GM12892 (cell line): ENCODE results near the gene PML.
"Not testable (repeated sequence)": the region's sequence is repeated elsewhere in the genome, so short reads cannot be mapped to it uniquely, and the experiment has no call there.

Experiments
- DNase-seq: peaks from one replicate; pipeline ENCODE4 v3.0.0; 2011; ENCODE audit not compliant: insufficient read length
- FAIRE-seq: peaks from 2 replicates; lab custom pipeline; 2011; peaks lifted over from hg19 to GRCh38; lab: Jason Lieb, UNC
- POLR2A ChIP-seq: IDR thresholded peaks from 2 replicates; pipeline ENCODE4 v1.6.1; 2011; ENCODE audit warnings: low read depth, low read length, control low read depth
- POLR2AphosphoS5 ChIP-seq: IDR thresholded peaks from 2 replicates; pipeline ENCODE4 v1.6.1; 2011; ENCODE audit warnings: low read depth, low read length, control low read depth
- TAF1 ChIP-seq: IDR thresholded peaks from 2 replicates; pipeline ENCODE4 v1.6.1; 2011; ENCODE audit warnings: low read depth, mild to moderate bottlenecking, control low read depth, low read length, borderline replicate concordance

Gene PML

DNA sequence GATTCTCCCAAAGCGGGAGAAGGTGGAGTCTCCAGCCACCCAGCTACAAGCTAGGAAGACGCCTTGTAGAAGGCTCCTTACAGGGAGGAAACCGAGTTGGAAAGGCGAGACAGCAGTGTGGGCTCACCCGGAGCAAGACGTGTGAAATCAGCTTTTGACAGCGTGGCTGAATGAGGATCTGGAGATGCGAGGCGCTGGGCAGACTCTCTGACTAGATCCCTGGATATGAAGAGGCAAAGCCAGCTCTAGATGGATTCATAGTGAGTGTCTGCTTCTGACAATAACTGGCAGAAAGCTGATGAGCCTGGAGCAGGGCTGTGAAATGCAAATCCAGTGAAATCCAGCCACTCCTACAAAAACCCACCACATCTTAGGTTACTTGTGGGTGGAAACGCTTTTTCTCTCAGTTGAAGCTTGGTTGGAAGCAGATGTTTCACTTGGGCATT lies 46.8 kb downstream of the PML start:
- TF ChIP-seq POLR2A, result no peak
- DNase-seq (no peak), FAIRE-seq (no peak)

DNA sequence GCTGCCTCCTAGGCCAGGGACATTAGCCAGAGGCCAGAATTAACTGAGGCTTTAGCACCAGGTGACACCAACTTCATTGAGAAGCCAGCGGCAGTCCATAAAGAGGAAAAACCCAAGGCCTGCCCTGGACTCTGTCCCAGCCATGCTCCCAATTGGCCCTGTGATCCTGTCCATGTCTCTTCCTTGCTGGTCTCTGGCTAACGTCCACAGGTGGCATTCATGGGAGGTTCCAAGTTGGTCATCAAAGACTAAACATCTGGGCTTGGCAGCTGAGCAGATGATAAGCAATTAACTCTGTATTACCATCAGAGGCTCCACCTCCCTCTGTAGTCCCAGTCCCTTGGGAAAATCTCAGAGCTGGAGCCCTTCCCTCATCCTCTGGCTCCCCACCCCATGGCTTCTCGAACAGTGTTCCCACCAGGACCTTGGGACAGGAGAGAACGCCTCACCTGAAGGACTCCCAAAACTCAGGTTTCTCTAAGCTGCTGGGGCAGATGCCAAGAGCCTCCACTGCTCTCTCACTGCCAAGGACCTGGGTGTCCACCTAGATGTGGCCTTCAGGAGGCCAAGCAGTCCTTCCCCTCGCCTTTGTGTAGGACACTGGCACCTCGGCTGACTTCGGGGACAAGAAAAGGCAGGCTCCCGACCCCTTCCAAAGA lies 47.4 kb downstream of the PML start:
- FAIRE-seq (no peak), DNase-seq (no peak)
- TF ChIP-seq POLR2AphosphoS5, result no peak
- no peak for TF ChIP-seq TAF1

DNA sequence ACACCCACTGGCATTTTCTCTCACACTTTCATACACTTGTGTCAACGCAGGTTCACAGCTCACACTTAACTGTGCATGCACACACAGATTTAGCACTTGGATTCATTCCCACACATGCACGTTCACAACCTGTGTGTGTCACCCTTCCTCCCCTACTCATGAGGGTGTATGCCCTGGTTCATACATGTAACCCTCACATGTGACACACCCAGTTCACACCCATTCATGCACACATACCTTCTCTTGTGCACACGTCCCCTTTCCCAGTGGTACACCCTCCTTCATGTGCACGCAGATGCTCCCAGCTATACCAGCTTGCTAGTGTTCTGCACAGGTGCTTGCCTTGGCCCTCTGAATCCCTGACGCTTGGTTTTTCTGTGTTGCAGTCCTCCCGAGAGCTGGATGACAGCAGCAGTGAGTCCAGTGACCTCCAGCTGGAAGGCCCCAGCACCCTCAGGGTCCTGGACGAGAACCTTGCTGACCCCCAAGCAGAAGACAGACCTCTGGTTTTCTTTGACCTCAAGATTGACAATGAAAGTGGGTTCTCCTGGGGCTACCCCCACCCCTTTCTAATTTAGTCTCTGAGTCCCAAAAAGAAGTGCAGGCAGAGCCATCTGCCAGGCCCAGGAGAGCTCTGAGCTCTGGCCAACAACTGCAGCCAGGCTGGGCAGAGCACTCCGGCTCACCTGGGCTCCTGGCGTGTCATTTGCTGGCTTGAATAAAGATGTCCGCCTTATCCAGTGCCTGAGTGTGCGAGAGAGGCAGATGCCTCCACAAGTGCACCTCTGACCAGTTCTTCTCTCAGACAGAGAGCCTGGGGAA lies 48.3 kb downstream of the PML start:
- DNase-seq, result no peak
- FAIRE-seq, result no peak
- TF ChIP-seq TAF1 (no peak), POLR2AphosphoS5 (no peak), POLR2A (no peak)

DNA sequence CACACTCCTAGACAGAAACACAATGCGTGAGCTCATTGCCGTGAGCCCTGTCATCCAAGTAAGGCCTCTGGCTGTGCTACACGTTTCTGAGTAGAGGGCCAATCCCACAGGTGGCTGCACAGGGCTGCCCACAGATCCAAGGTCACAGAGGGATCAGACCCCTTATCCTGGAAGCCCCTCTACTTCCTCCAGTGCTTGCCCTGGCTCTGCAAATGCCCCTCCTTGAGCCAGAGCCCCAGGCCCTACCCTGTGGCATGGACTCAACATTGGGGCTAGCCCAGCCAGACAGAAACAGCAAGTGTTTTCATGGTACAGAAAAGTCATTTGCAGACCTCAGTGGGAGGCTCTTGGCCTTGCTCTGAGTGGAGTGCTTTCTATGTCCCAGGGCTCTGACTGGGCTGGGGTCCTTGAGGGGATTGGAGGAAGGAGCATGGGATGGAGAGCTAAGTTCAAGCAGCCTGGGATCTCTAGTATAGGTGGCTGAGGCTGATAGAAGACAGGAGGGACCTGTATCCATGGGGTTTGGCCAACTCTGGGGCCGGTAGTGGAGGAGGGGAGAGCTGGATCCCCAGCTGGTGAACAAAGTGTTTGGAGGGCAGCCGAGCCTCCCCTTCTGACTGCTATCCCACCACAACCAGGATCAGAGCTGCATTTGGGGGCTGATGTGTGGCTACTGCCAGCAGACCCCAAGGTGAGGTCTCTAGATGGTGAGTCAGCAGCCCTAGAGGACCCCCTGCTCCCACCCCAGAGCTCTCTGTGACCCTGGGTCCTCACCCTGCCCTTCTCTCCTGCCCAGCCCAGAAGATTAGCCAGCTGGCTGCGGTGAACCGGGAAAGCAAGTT lies 49.1 kb downstream of the PML start:
- DNase-seq, result no peak
- TF ChIP-seq POLR2AphosphoS5 (no peak), TAF1 (no peak), POLR2A (no peak)
- no peak for FAIRE-seq

DNA sequence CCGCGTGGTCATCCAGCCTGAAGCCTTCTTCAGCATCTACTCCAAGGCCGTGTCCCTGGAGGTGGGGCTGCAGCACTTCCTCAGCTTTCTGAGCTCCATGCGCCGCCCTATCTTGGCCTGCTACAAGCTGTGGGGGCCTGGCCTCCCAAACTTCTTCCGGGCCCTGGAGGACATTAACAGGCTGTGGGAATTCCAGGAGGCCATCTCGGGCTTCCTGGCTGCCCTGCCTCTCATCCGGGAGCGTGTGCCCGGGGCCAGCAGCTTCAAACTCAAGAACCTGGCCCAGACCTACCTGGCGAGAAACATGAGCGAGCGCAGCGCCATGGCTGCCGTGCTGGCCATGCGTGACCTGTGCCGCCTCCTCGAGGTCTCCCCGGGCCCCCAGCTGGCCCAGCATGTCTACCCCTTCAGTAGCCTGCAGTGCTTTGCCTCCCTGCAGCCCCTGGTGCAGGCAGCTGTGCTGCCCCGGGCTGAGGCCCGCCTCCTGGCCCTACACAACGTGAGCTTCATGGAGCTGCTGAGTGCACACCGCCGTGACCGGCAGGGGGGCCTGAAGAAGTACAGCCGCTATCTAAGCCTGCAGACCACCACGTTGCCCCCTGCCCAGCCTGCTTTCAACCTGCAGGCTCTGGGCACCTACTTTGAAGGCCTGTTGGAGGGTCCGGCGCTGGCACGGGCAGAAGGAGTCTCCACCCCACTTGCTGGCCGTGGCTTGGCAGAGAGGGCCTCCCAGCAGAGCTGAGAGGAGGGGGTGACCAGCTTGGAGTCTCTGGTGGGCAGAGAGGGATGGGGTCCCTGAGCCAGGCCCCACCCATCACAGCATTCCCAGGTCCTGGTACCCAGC lies 50.0 kb downstream of the PML start:
- DNase-seq (no peak), FAIRE-seq (no peak)
- TF ChIP-seq TAF1, result no peak
- no peak for TF ChIP-seq POLR2A
- TF ChIP-seq POLR2AphosphoS5, result no peak

DNA sequence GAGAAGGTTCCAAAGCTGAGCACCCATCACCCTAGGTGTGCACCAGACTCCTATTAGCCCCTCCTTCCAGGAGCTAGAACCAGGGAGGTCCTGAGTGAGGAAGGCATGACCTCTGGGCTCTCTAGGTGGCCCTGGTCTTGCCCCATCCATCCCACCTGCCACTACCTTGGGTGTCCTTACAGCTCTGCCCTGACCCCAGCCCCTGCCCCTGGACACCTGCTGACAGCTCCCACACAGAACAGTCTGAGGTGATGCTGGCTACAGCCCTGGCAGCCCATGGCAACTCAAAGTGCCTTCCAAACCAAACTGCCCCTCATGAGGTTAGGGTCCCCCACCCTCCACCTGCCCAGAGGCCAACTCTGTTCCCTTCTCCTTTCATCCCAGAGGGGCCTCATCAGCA lies 50.7 kb downstream of the PML start:
- FAIRE-seq (no peak), DNase-seq (no peak)
- TF ChIP-seq POLR2A, result no peak
- TF ChIP-seq POLR2AphosphoS5, result no peak
- no peak for TF ChIP-seq TAF1

DNA sequence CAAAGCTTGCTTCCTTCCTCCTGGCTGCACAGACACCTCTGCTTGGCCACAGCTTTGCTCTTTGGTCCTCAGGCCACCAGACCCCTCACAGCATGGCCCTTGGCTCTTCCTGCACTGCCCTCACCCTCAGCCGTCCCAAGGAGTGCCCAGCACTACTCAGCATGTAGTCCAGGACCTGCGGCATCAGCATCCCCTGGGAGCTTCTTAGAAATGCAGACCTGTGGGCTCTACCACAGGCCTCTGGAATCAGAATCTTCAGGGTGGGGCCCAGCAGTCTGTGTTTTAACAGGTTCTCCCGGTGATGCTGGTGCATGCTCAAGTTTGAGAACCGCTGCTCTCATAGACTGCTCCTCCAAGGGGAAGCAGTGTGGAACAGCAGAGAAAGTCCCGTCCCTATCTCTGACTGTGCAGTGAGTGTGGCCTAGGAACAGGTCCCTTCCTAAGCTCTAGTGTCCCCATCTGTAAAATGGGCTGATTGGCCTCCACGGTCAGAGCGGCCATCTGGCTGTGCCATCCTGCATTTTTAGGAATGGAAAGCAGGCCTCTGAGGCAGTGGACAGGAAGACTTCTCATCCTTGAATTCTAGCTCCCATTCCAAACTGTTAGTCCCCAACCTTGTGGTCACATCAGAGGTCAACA lies 51.2 kb downstream of the PML start:
- DNase-seq, result no peak
- no peak for TF ChIP-seq POLR2AphosphoS5
- no peak for TF ChIP-seq POLR2A
- TF ChIP-seq TAF1, result no peak
- no peak for FAIRE-seq

DNA sequence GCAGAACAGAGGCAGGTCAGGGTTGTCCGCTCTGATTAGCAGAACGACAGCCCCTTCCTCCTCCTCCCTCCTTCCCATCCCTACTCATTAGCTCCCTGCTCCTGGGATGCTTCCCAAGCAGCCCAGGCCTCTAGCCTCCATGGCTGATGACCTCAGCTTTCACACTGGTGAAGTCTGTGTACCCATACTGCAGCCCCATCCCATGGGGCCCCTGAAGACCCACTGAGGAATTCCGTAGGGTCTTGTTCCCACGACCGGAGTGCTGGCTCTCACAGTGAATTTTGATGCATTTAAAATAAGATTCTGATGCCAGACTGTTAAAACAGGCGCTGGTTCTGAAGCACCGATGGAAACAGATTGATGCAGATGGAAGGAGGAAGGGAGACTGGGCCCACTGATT lies 51.8 kb downstream of the PML start:
- no peak for TF ChIP-seq TAF1
- no peak for TF ChIP-seq POLR2A
- no peak for TF ChIP-seq POLR2AphosphoS5
- FAIRE-seq, result no peak

DNA sequence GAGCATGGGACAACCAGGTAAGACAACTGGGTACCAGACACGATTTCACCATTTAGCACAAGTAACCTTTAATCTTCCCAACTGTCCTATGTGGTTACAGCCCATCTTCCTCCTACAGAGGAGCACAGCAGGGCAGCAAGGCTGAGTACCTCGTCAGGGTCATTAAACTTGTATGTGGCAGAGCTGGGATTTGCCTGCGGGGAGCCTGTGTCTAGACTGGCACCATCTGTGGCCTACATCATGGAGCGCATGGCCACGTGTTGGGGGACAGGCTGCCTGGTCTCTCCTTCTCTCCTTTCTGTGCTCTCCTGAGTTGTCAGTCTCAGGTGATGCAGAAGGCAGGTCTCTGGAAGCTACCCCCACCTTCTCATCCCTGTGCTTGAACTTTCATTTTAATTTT lies 55.6 kb downstream of the PML start:
- DNase-seq (no peak), FAIRE-seq (no peak)
- TF ChIP-seq POLR2A, result no peak
- no peak for TF ChIP-seq POLR2AphosphoS5
- TF ChIP-seq TAF1, result no peak

More for the DNA sequence above, 51.8 kb downstream of the PML start:
- DNase-seq, result no peak

DNA sequence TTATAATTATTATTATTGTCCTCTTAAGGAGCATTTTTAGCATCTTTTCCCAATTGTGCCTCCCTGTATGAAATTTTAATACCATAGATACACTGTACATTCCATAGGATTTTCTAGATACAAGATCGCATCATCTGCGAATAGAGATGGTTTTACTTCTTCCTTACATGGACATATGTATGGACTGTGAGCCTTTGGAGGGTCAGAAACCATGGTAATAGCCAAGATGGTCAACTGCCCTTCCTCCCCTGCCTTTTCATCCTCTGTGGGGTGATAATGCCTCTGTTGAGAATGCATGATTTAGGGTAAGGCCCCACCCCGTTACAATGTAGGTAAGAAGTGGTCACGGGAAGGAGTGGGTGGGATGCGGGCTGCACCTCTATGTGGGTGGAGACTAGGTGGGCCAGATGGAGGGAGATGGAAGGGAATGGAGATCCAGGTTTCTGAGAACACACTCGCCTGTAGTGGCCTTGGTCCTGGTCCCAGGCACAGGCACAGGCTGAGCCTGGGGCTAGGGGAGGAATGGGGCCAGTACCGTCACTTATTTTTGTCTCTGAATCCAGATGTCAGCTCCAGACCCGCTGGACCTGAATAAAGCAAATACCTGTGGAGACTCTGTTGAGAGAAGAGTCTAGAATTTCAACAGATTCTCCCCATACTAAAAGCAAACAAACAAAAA lies 56.2 kb downstream of the PML start:
- no peak for FAIRE-seq
- no peak for DNase-seq
- TF ChIP-seq TAF1, result no peak
- no peak for TF ChIP-seq POLR2A
- TF ChIP-seq POLR2AphosphoS5, result no peak

DNA sequence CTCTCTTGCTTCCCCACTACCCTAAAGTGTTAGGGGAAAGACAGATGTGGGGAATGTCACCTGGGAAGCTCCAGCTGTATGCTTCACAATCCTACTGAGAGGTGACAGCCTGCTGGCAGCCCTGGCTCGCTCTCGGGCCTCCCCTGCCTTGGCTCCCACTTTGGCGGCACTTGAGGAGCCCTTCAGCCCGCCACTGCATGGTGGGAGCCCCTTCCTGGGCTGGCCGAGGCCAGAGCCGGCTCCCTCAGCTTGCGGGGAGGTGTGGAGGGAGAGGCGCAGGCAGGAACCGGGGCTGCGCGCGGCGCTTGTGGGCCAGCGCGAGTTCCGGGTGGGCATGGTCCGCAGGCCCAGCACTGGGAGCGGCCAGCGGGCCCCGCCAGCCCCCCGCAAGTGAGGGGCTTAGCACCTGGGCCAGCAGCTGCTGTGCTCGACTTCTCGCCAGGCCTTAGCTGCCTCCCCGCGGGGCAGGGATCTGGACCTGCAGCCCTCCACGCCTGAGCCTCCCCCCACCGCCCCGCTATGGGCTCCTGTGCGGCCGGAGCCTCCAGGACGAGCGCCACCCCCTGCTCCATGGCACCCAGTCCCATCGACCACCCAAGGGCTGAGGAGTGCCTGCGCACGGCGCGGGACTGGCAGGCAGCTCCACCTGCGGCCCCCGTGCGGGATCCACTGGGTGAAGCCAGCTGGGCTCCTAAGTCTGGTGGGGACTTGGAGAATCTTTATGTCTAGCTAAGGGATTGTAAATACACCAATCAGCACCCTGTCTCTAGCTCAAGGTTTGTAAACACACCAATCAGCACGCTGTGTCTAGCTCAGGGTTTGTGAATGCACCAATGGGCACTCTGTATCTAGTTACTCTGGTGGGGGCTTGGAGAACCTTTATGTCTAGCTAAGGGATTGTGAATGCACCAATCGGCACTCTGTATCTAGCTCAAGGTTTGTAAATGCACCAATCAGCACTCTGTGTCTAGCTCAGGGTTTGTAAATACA lies 58.0 kb downstream of the PML start:
- DNase-seq, FAIRE-seq: not testable (repeated sequence)
